RWPE2 (cell line): ENCODE results near the gene RPS21.
"Not testable (repeated sequence)": the region's sequence is repeated elsewhere in the genome, so short reads cannot be mapped to it uniquely, and the experiment has no call there.

Source experiments
- ATAC-seq: fragments of 200-7000 bp; cut with Tn5 transposase; 3 replicates; pipeline ENCODE4 v1.9.1; 2021; ENCODE audit warnings: low read depth
- DNase-seq: peaks from one replicate; pipeline ENCODE4 v3.0.0-alpha.2; 2020; ENCODE audit warnings: low spot score
- H3K27ac ChIP-seq: fragments of 450-650 bp; 2 replicates; pipeline ENCODE4 v1.5.1; 2017; ENCODE audit warnings: mild to moderate bottlenecking; ENCODE audit not compliant: poor library complexity, severe bottlenecking
- H3K27me3 ChIP-seq: fragments of 250-450 bp; sonication (Bioruptor Pico); 2 replicates; pipeline ENCODE4 v1.5.1; 2021; ENCODE audit warnings: mild to moderate bottlenecking, moderate library complexity; ENCODE audit not compliant: insufficient read depth, poor library complexity, severe bottlenecking
- H3K36me3 ChIP-seq: fragments of 250-450 bp; sonication (Bioruptor Pico); 2 replicates; pipeline ENCODE4 v1.5.1; 2020; ENCODE audit warnings: low read depth, mild to moderate bottlenecking, moderate library complexity
- H3K4me1 ChIP-seq: fragments of 250-450 bp; sonication (Bioruptor Pico); 2 replicates; pipeline ENCODE4 v1.5.1; 2021; ENCODE audit warnings: mild to moderate bottlenecking, moderate library complexity; ENCODE audit not compliant: insufficient read depth, poor library complexity, severe bottlenecking
- H3K4me3 ChIP-seq: fragments of 250-450 bp; sonication (Bioruptor Pico); 2 replicates; pipeline ENCODE4 v1.5.1; 2021; ENCODE audit warnings: mild to moderate bottlenecking, moderate library complexity; ENCODE audit not compliant: severe bottlenecking
- H3K9me3 ChIP-seq: fragments of 250-450 bp; sonication (Bioruptor Pico); 2 replicates; pipeline ENCODE4 v1.5.1; 2021; ENCODE audit warnings: mild to moderate bottlenecking, moderate library complexity; ENCODE audit not compliant: severe bottlenecking
- CTCF ChIP-seq: fragments of 450-650 bp; IDR thresholded peaks from one replicate; pipeline ENCODE4 v1.5.1; 2017; ENCODE audit warnings: mild to moderate bottlenecking, moderate library complexity; ENCODE audit not compliant: poor library complexity, severe bottlenecking

The RPS21 gene

GRCh38 chr20:62422636-62423325 lies 35.9 kb downstream of the RPS21 start:
- DNase-seq (peak; percentile 83), ATAC-seq (no peak)
- Histone ChIP-seq H3K9me3 (no peaks in the 10 kb centered on the region), H3K27me3 (no peaks in the 10 kb centered on the region), H3K4me3 (no peak overlapping the region), H3K27ac (no peak overlapping the region), H3K4me1 (peaks cover 7% of the 10 kb centered on the region), H3K36me3 (no peaks in the 10 kb centered on the region)
- TF ChIP-seq CTCF, result no peak

GRCh38 chr20:62423326-62423706 lies 36.4 kb downstream of the RPS21 start:
- TF ChIP-seq CTCF, result no peak
- H3K27me3 ChIP-seq, result no peaks in the 10 kb centered on the region
- H3K9me3 ChIP-seq, result no peaks in the 10 kb centered on the region
- no peak overlapping the region for H3K4me3 ChIP-seq
- no peak overlapping the region for H3K27ac ChIP-seq
- no peaks in the 10 kb centered on the region for H3K36me3 ChIP-seq
- DNase-seq (peak; percentile 81), ATAC-seq (no peak)
- peaks cover 9% of the 10 kb centered on the region for H3K4me1 ChIP-seq

GRCh38 chr20:62424249-62425107 lies 37.6 kb downstream of the RPS21 start:
- ATAC-seq (no peak), DNase-seq (peak; percentile 85)
- Histone ChIP-seq H3K36me3 (no peaks in the 10 kb centered on the region), H3K27ac (no peak overlapping the region), H3K4me1 (peaks cover 9% of the 10 kb centered on the region), H3K27me3 (no peaks in the 10 kb centered on the region), H3K9me3 (no peaks in the 10 kb centered on the region), H3K4me3 (no peak overlapping the region)
- no peak for TF ChIP-seq CTCF

GRCh38 chr20:62425281-62426058 lies 38.6 kb downstream of the RPS21 start:
- H3K36me3 ChIP-seq, result no peaks in the 10 kb centered on the region
- no peak overlapping the region for H3K27ac ChIP-seq
- TF ChIP-seq CTCF, result no peak
- H3K9me3 ChIP-seq, result no peaks in the 10 kb centered on the region
- peaks cover 9% of the 10 kb centered on the region for H3K4me1 ChIP-seq
- ATAC-seq (no peak), DNase-seq (peak; percentile 90)
- H3K27me3 ChIP-seq, result no peaks in the 10 kb centered on the region
- no peak overlapping the region for H3K4me3 ChIP-seq

GRCh38 chr20:62426059-62426348 lies 39.1 kb downstream of the RPS21 start:
- not testable (repeated sequence) for H3K9me3 ChIP-seq, H3K4me1 ChIP-seq, H3K36me3 ChIP-seq, H3K4me3 ChIP-seq, ATAC-seq, H3K27me3 ChIP-seq, H3K27ac ChIP-seq
- DNase-seq, result peak; percentile 80
